Effector memory CD4-positive, alpha-beta T cell (primary cell): ENCODE results near the gene LITAF.

ENCODE experiments used
- DNase-seq, 3 donors: peaks; one replicate each; pipeline ENCODE4 v3.0.0-alpha.2; 2020
- H3K27ac ChIP-seq: 2 replicates; pipeline ENCODE4 v1.7.0; 2013; ENCODE audit warnings: mild to moderate bottlenecking, low read length, moderate library complexity; ENCODE audit not compliant: insufficient read depth, poor library complexity, severe bottlenecking
- H3K27me3 ChIP-seq: replicated peaks from 2 replicates; pipeline ENCODE4 v1.7.0; 2013; ENCODE audit warnings: mild to moderate bottlenecking, low read length; ENCODE audit not compliant: insufficient read depth, control insufficient read depth, poor library complexity, severe bottlenecking
- H3K36me3 ChIP-seq: 2 replicates; pipeline ENCODE4 v1.7.0; 2013; ENCODE audit warnings: mild to moderate bottlenecking, low read length, moderate library complexity; ENCODE audit not compliant: control insufficient read depth, insufficient read depth
- H3K4me1 ChIP-seq: 2 replicates; pipeline ENCODE4 v1.7.0; 2013; ENCODE audit warnings: low read length, mild to moderate bottlenecking; ENCODE audit not compliant: control insufficient read depth, insufficient read depth, poor library complexity, severe bottlenecking
- H3K4me3 ChIP-seq: 2 replicates; pipeline ENCODE4 v1.7.0; 2013; ENCODE audit warnings: low read length, low read depth, mild to moderate bottlenecking; ENCODE audit not compliant: insufficient read depth, poor library complexity, severe bottlenecking
- H3K9me3 ChIP-seq: 2 replicates; pipeline ENCODE4 v1.7.0; 2013; ENCODE audit warnings: mild to moderate bottlenecking, low read length, moderate library complexity; ENCODE audit not compliant: control insufficient read depth

The LITAF gene

GRCh38 chr16:11542069-11542744, 44.5 kb downstream of the LITAF start:
- H3K9me3 ChIP-seq, result no peaks in the 10 kb centered on the region
- no peaks in the 10 kb centered on the region for H3K4me1 ChIP-seq
- no peak overlapping the region for H3K27ac ChIP-seq
- no peaks in the 10 kb centered on the region for H3K27me3 ChIP-seq
- peaks cover under 1% of the 10 kb centered on the region for H3K36me3 ChIP-seq
- no peak for DNase-seq
- no peak overlapping the region for H3K4me3 ChIP-seq

GRCh38 chr16:11539641-11540050, 47.1 kb downstream of the LITAF start:
- H3K27ac ChIP-seq, result no peak overlapping the region
- no peak for DNase-seq
- H3K27me3 ChIP-seq, result no peaks in the 10 kb centered on the region
- H3K4me3 ChIP-seq, result no peak overlapping the region
- H3K4me1 ChIP-seq, result no peaks in the 10 kb centered on the region
- H3K9me3 ChIP-seq, result no peaks in the 10 kb centered on the region
- no peaks in the 10 kb centered on the region for H3K36me3 ChIP-seq

GRCh38 chr16:11538880-11539279, 47.8 kb downstream of the LITAF start:
- DNase-seq, result no peak
- Histone ChIP-seq H3K27me3 (no peaks in the 10 kb centered on the region), H3K36me3 (no peaks in the 10 kb centered on the region), H3K4me3 (no peak overlapping the region), H3K27ac (no peak overlapping the region), H3K4me1 (no peaks in the 10 kb centered on the region), H3K9me3 (no peaks in the 10 kb centered on the region)

GRCh38 chr16:11536104-11536866, 50.4 kb downstream of the LITAF start:
- Histone ChIP-seq H3K27ac (no peak overlapping the region), H3K36me3 (no peaks in the 10 kb centered on the region), H3K9me3 (no peaks in the 10 kb centered on the region), H3K4me3 (no peak overlapping the region), H3K27me3 (no peaks in the 10 kb centered on the region), H3K4me1 (no peaks in the 10 kb centered on the region)
- DNase-seq, result no peak

- H3K36me3 ChIP-seq, result no peaks in the 10 kb centered on the region
- H3K4me1 ChIP-seq, result no peaks in the 10 kb centered on the region
- H3K27me3 ChIP-seq, result no peaks in the 10 kb centered on the region
- DNase-seq, result no peak
- no peak overlapping the region for H3K4me3 ChIP-seq
- no peaks in the 10 kb centered on the region for H3K9me3 ChIP-seq
- H3K27ac ChIP-seq, result no peak overlapping the region
These were observed 51.2 kb downstream of the LITAF start for GRCh38 chr16:11535494-11535893.

- H3K27me3 ChIP-seq, result no peaks in the 10 kb centered on the region
- H3K4me3 ChIP-seq, result no peak overlapping the region
- no peaks in the 10 kb centered on the region for H3K9me3 ChIP-seq
- DNase-seq, result no peak
- no peak overlapping the region for H3K27ac ChIP-seq
- H3K4me1 ChIP-seq, result no peaks in the 10 kb centered on the region
- no peaks in the 10 kb centered on the region for H3K36me3 ChIP-seq
These were observed 52.5 kb downstream of the LITAF start for GRCh38 chr16:11534262-11534661.

- no peaks in the 10 kb centered on the region for H3K4me1 ChIP-seq
- H3K4me3 ChIP-seq, result no peak overlapping the region
- H3K9me3 ChIP-seq, result no peaks in the 10 kb centered on the region
- no peak for DNase-seq
- no peak overlapping the region for H3K27ac ChIP-seq
- H3K36me3 ChIP-seq, result no peaks in the 10 kb centered on the region
- no peaks in the 10 kb centered on the region for H3K27me3 ChIP-seq
These were observed 53.1 kb downstream of the LITAF start for GRCh38 chr16:11533588-11533987.

- Histone ChIP-seq H3K27me3 (no peaks in the 10 kb centered on the region), H3K9me3 (no peaks in the 10 kb centered on the region), H3K4me1 (no peaks in the 10 kb centered on the region), H3K4me3 (no peak overlapping the region), H3K36me3 (no peaks in the 10 kb centered on the region), H3K27ac (no peak overlapping the region)
- no peak for DNase-seq
These were observed 56.4 kb downstream of the LITAF start for GRCh38 chr16:11530171-11530940.

GRCh38 chr16:11529285-11529684, 57.4 kb downstream of the LITAF start:
- Histone ChIP-seq H3K27ac (no peak overlapping the region), H3K27me3 (no peaks in the 10 kb centered on the region), H3K36me3 (no peaks in the 10 kb centered on the region), H3K4me1 (no peaks in the 10 kb centered on the region), H3K9me3 (no peaks in the 10 kb centered on the region), H3K4me3 (no peak overlapping the region)
- no peak for DNase-seq

- Histone ChIP-seq H3K27me3 (no peaks in the 10 kb centered on the region), H3K4me3 (no peak overlapping the region), H3K27ac (no peak overlapping the region), H3K4me1 (no peaks in the 10 kb centered on the region), H3K9me3 (no peaks in the 10 kb centered on the region), H3K36me3 (no peaks in the 10 kb centered on the region)
- DNase-seq, result no peak
These were observed 58.7 kb downstream of the LITAF start for GRCh38 chr16:11528053-11528452.
